Transverse colon (tissue), 4 donors: ENCODE data around the gene HTRA1. TPM values are rescaled to one million over a fixed set of nuclear protein-coding genes. Genes with fewer than 3 reads are reported as not detected.

Source experiments
- DNase-seq: peaks from one replicate; pipeline ENCODE4 v3.0.0-alpha.2; 2019
- H3K27ac ChIP-seq, 4 donors: fragments of 200-600 bp; sonication (generic); 2 replicates each; pipeline ENCODE4 v1.5.1; 2016 to 2018; ENCODE audit warnings: inconsistent platforms in 4 of 4
- H3K27me3 ChIP-seq: fragments of 200-600 bp; sonication (generic); 2 replicates; pipeline ENCODE4 v1.5.1; 2017; ENCODE audit warnings: inconsistent platforms
- H3K36me3 ChIP-seq, 4 donors: fragments of 200-600 bp; sonication (generic); 2 replicates each; pipeline ENCODE4 v1.5.1; 2017 to 2019; ENCODE audit warnings: inconsistent platforms in 4 of 4
- H3K4me1 ChIP-seq, 4 donors: fragments of 200-600 bp; sonication (generic); 2 replicates each; pipeline ENCODE4 v1.5.1; 2017 to 2020; ENCODE audit warnings: inconsistent platforms in 4 of 4
- H3K4me3 ChIP-seq, 4 donors: fragments of 200-600 bp; sonication (generic); 1 replicate in 1 of 4; 2 replicates in 3 of 4; pipeline versions ENCODE4 v1.5.1 to v1.6.1; 2017 to 2019; ENCODE audit warnings: inconsistent platforms in 4 of 4
- H3K9me3 ChIP-seq, 2 donors: fragments of 200-600 bp; sonication (generic); 2 replicates each; pipeline ENCODE4 v1.5.1; 2017 to 2019; ENCODE audit warnings: inconsistent platforms in 2 of 2
- CTCF ChIP-seq, 5 experiments: fragments of 200-600 bp in 3 of 5; fragments of 450-650 bp in 2 of 5; sonication (generic) in 3 of 5; IDR thresholded peaks; 1 replicate in 2 of 5; 2 replicates in 3 of 5; pipeline ENCODE4 v1.5.1; 2016 to 2017; ENCODE audit warnings: antibody characterized with exemption in 5 of 5, inconsistent platforms in 3 of 5, mild to moderate bottlenecking in 2 of 5, moderate library complexity in 1 of 5
- EP300 ChIP-seq: sonication (generic); formaldehyde crosslinking; IDR thresholded peaks from one replicate; pipeline ENCODE4 v1.6.1; 2017; ENCODE audit warnings: antibody characterized with exemption, low read depth
- POLR2A ChIP-seq: fragments of 450-650 bp; IDR thresholded peaks from one replicate; pipeline ENCODE4 v1.6.1; 2016; ENCODE audit warnings: antibody characterized with exemption, mild to moderate bottlenecking, moderate library complexity
- POLR2AphosphoS5 ChIP-seq, 3 donors: sonication (generic); formaldehyde crosslinking; IDR thresholded peaks; one replicate each; pipeline ENCODE4 v1.6.1; 2016; ENCODE audit warnings: antibody characterized with exemption in 3 of 3
- WGBS, 2 donors: methylation state at CpG; one replicate each; pipeline ENCODE4 v1.1.5; 2018; ENCODE audit warnings: low coverage in 1 of 2; 5-methylcytosine and 5-hydroxymethylcytosine counted together
- in situ Hi-C, 4 donors: fragments of 200-750 bp; cut with MboI; loops; one replicate each; pipeline versions ENCODE4 v1.15.0 to v1.15.1; 2017; ENCODE audit warnings: low sequenced_read_pairs in 3 of 4, low pct_ligation_motif_present in 1 of 4, low pct_unique_long_range_greater_than_20kb in 1 of 4
- intact Hi-C: fragments of 100-400 bp; cut with DNase I; formaldehyde crosslinking; loops from one replicate; pipeline ENCODE4 v1.15.1; 2023; ENCODE audit warnings: low total_unique reads
- total RNA-seq, 4 donors: library from RNA; depleted of rRNA; stranded (reverse); fragments of >200 nt; gene quantifications; one replicate each; pipeline ENCODE4 v1.1.0, GENCODE V29; 2016

The HTRA1 gene
- total RNA-seq, 4 donors from 2014 or later = 7.9 to 103 (median 31.2) TPM

DNA sequence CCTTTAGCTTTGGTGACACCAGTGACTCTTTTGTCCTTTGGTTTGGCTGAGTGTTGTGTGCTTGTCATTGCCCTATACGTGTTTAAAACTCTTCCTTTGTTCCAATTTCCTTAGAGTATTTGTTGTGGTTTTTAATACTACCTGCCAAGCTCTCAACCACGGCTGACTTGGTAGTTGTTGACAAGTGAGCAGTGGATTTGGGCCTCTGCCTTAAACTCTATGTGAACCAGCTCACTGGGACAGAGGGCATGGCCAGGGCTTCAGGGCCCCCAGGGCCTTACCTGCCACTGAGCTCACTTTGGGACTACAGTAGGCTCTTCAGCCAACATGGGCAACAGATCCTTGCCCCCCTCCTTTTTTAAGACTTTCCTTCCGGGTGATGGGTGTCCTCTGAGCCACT, 89.6 kb downstream of the HTRA1 start:
- Histone ChIP-seq H3K27me3 (no peaks in the 10 kb centered on the region), H3K36me3 (no peaks in the 10 kb centered on the region), H3K27ac (no peak overlapping the region), H3K9me3 (no peaks in the 10 kb centered on the region), H3K4me3 (no peak overlapping the region), H3K4me1 (peaks cover 0 to 31% (median 4%) of the 10 kb centered on the region in 4 donors)
- intact Hi-C loops (no loop called here), in situ Hi-C loops (loop anchor here in 1 of 4 donors (25.0 kb wide), 1 partner anchor 264 kb away; no protein-coding TSS in a partner anchor)
- 40 to 44% methylated on average over 1 to 3 of the region's 3 CpGs for WGBS, 2 donors
- TF ChIP-seq EP300 (no peak), CTCF (IDR thresholded peaks at IDR 0.05) (no peak), POLR2A (no peak), POLR2AphosphoS5 (IDR thresholded peaks at IDR 0.05) (no peak)
- DNase-seq = no peak

- H3K36me3 ChIP-seq = no peaks in the 10 kb centered on the region
- DNase-seq = no peak
- intact Hi-C loops = no loop called here
- H3K4me3 ChIP-seq = no peak overlapping the region
- no peak overlapping the region for H3K27ac ChIP-seq
- TF ChIP-seq POLR2AphosphoS5 (IDR thresholded peaks at IDR 0.05) = no peak
- TF ChIP-seq CTCF (IDR thresholded peaks at IDR 0.05) = peak in 1 of 5 experiments; percentile 13
- in situ Hi-C loops = loop anchor here in 1 of 4 donors (25.0 kb wide), 1 partner anchor 264 kb away; no protein-coding TSS in a partner anchor
- H3K27me3 ChIP-seq = no peaks in the 10 kb centered on the region
- peaks cover 0 to 31% (median 4%) of the 10 kb centered on the region in 4 donors for H3K4me1 ChIP-seq
- WGBS, 2 donors = 56% methylated on average over 9 of the region's 9 CpGs; no CpG with 5 or more reads in 1 of the 2 donors
- no peaks in the 10 kb centered on the region for H3K9me3 ChIP-seq
Measured at GRCh38 chr10:122551450-122551849, 90.1 kb downstream of the HTRA1 start.

DNA sequence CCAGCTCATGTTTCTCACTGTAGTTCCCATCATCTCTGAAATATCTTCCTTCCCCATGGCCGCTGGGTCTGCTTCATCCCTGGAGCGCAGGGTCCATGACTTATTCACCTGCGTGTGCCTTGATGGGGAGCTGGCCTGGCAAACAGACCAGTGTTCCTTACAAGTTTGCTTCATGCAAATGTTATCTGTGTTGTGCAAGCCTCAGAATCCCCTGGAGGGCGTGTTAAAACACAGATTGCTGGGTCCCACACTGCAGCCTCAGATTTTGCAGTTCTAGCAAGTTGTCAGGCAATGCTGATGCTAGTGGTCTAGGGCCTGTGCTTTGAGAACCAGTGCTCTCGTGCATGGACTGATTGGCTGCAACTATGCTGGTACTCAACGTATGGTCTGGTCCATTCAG, 92.0 kb downstream of the HTRA1 start:
- no peaks in the 10 kb centered on the region for H3K9me3 ChIP-seq
- TF ChIP-seq POLR2A (no peak), CTCF (IDR thresholded peaks at IDR 0.05) (no peak), EP300 (no peak), POLR2AphosphoS5 (IDR thresholded peaks at IDR 0.05) (no peak)
- 88 to 100% methylated on average over 2 to 6 of the region's 6 CpGs for WGBS, 2 donors
- H3K36me3 ChIP-seq = no peaks in the 10 kb centered on the region
- DNase-seq = no peak
- intact Hi-C loops = no loop called here
- peaks cover 0 to 26% (median 3%) of the 10 kb centered on the region in 4 donors for H3K4me1 ChIP-seq
- in situ Hi-C loops = loop anchor here in 1 of 4 donors (25.0 kb wide), 1 partner anchor 266 kb away; no protein-coding TSS in a partner anchor
- H3K27me3 ChIP-seq = no peaks in the 10 kb centered on the region
- no peak overlapping the region for H3K27ac ChIP-seq
- no peak overlapping the region for H3K4me3 ChIP-seq

GRCh38 chr10:122554131-122555036, 93.0 kb downstream of the HTRA1 start:
- in situ Hi-C loops = loop anchor here in 1 of 4 donors (25.0 kb wide), 1 partner anchor 267 kb away; no protein-coding TSS in a partner anchor
- Histone ChIP-seq H3K36me3 (no peaks in the 10 kb centered on the region), H3K4me1 (peaks cover 0 to 16% (median 1%) of the 10 kb centered on the region in 4 donors), H3K9me3 (no peaks in the 10 kb centered on the region), H3K27me3 (no peaks in the 10 kb centered on the region), H3K4me3 (no peak overlapping the region), H3K27ac (no peak overlapping the region)
- no peak for DNase-seq
- intact Hi-C loops = no loop called here
- TF ChIP-seq EP300 = no peak
- TF ChIP-seq POLR2AphosphoS5 (IDR thresholded peaks at IDR 0.05) = no peak
- TF ChIP-seq POLR2A = no peak
- no peak for TF ChIP-seq CTCF (IDR thresholded peaks at IDR 0.05)
- WGBS, 2 donors = 77 to 93% methylated on average over 4 to 6 of the region's 6 CpGs
